Thymus (tissue), 11 donors: ENCODE measurements around the gene TAL1. TPM values are rescaled to one million over a fixed set of nuclear protein-coding genes. Genes with fewer than 3 reads are reported as not detected.

Experiments used
- DNase-seq, 9 donors: peaks; one replicate each; pipeline ENCODE4 v3.0.0-alpha.2; 2013; ENCODE audit warnings: low spot score in 9 of 9, low read depth in 6 of 9, missing footprints in 1 of 9
- H3K27ac ChIP-seq, 2 donors: one replicate each; pipeline ENCODE4 v1.5.1; 2013; ENCODE audit warnings: control low read depth in 1 of 2, low read depth in 1 of 2, low read length in 1 of 2, mild to moderate bottlenecking in 1 of 2, moderate library complexity in 1 of 2
- H3K27me3 ChIP-seq, 2 donors: one replicate each; pipeline ENCODE4 v1.5.1; 2013; ENCODE audit warnings: low read length in 1 of 2; ENCODE audit not compliant: control insufficient read depth in 2 of 2, insufficient read depth in 1 of 2
- H3K36me3 ChIP-seq, 2 donors: one replicate each; pipeline ENCODE4 v1.5.1; 2013; ENCODE audit warnings: low read length in 1 of 2, mild to moderate bottlenecking in 1 of 2, moderate library complexity in 1 of 2; ENCODE audit not compliant: control insufficient read depth in 2 of 2, insufficient read depth in 2 of 2
- H3K4me1 ChIP-seq, 2 donors: one replicate each; pipeline ENCODE4 v1.5.1; 2013; ENCODE audit warnings: low read length in 2 of 2; ENCODE audit not compliant: control insufficient read depth in 2 of 2, insufficient read depth in 2 of 2
- H3K4me3 ChIP-seq, 2 donors: one replicate each; pipeline ENCODE4 v1.5.1; 2013; ENCODE audit warnings: low read length in 2 of 2, control low read depth in 1 of 2, mild to moderate bottlenecking in 1 of 2
- H3K9me3 ChIP-seq, 2 donors: one replicate each; pipeline ENCODE4 v1.5.1; 2013; ENCODE audit warnings: low read length in 1 of 2, mild to moderate bottlenecking in 1 of 2; ENCODE audit not compliant: control insufficient read depth in 2 of 2, insufficient read depth in 1 of 2
- WGBS: extraction: QIAGEN DNeasy Blood & Tissue Kit; methylation state at CpG from one replicate; pipeline ENCODE4 v1.1.7; 2013; 5-methylcytosine and 5-hydroxymethylcytosine counted together
- polyA plus RNA-seq: library from polyadenylated mRNA; stranded (reverse); fragments of 200-250 nt; gene quantifications from one replicate; pipeline ENCODE4 v1.2.3, GENCODE V29; 2013
- total RNA-seq: library from RNA; stranded (reverse); fragments of 120-200 nt; gene quantifications from one replicate; pipeline ENCODE4 v1.2.4, GENCODE V29; 2013
- donor health status: healthy.

TAL1 gene
- total and polyA plus RNA-seq, 2 donors = 1.5 to 2.7 TPM

DNA sequence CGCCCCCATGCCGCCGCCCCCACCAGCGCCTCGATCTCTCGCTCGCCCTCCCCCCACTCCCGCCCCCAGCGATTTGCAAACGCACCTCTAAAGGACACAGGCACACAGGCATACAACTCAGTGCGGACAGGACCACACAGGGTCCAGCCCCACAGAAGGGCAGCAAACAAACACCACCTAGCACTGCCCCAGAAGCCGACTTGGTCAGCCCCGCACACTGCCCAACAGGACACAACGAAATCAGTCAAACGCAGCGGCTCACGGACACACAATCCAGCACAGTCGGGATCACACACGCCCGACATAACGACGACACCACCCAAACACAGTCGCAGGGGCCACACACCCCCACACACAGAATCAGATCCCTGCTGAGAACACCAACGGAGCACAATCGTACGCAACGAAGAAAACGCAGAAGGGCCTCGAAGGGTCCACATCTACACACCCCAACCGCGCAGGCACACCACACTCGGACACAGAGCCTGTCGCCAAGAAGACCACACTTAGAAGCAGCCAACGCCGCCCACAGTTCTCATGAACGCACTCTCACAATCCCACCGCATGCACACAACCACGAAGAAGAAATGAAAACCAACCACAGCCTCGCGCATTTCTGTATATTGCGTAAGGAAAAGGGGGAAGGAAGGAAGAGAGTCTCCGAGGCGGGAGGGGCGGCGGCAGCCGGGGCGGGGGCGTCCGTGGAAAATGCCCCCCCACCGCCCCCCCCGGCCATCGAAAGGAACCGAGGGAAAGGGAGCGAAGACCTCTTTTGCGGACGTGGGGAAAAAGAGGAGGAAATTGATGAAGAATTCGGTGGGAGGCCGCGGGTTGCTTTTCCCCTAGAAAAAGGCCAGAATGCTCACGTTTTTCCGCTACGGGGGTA is 481 bp downstream of the TAL1 start:
- Histone ChIP-seq H3K27me3 (peaks cover 59 to 95% of the 10 kb centered on the region in 2 donors), H3K4me1 (peaks cover 0 to 16% of the 10 kb centered on the region in 2 donors), H3K27ac (peak overlapping the region in 1 of 2 donors; percentile 17), H3K9me3 (no peaks in the 10 kb centered on the region), H3K36me3 (no peaks in the 10 kb centered on the region), H3K4me3 (no peak overlapping the region)
- DNase-seq = peak in 6 of 9 donors; percentile 10 to 53 (median 24)
- 2% methylated on average over 62 of the region's 62 CpGs for WGBS

DNA sequence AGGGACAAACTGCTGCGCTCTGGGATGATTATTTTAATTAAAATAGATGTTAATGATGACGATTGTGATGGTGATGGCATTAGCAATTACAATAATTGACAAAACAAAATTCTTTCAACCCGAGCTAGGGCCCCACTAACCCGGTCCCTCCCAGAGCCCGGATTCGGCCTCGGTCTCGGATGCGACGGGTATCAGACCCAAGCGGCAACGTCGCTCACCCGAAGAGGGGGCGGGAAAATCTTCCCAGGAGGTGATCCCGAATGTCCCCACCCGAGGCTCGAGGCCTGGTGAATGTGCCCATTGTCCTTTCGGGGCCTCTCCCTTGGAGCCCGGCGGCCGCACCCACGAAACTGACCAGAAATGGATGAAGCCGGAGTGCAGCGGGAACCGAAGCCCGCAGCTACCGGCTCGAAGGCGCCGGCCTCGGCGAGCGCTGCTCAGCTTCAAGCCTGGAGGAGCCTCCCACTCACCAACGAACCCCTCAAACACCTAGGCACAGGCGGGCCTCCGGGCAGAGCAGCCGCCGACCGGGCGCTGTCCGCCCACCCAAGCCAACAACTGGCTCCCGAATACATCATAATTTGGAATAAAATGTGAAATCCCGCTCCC is 1.2 kb downstream of the TAL1 start:
- Histone ChIP-seq H3K27me3 (peaks cover 66 to 100% of the 10 kb centered on the region in 2 donors), H3K27ac (no peak overlapping the region), H3K4me3 (no peak overlapping the region), H3K9me3 (no peaks in the 10 kb centered on the region), H3K36me3 (no peaks in the 10 kb centered on the region), H3K4me1 (peaks cover 0 to 15% of the 10 kb centered on the region in 2 donors)
- WGBS = 3% methylated on average over 44 of the region's 44 CpGs
- peak in 1 of 9 donors; percentile 39 for DNase-seq

DNA sequence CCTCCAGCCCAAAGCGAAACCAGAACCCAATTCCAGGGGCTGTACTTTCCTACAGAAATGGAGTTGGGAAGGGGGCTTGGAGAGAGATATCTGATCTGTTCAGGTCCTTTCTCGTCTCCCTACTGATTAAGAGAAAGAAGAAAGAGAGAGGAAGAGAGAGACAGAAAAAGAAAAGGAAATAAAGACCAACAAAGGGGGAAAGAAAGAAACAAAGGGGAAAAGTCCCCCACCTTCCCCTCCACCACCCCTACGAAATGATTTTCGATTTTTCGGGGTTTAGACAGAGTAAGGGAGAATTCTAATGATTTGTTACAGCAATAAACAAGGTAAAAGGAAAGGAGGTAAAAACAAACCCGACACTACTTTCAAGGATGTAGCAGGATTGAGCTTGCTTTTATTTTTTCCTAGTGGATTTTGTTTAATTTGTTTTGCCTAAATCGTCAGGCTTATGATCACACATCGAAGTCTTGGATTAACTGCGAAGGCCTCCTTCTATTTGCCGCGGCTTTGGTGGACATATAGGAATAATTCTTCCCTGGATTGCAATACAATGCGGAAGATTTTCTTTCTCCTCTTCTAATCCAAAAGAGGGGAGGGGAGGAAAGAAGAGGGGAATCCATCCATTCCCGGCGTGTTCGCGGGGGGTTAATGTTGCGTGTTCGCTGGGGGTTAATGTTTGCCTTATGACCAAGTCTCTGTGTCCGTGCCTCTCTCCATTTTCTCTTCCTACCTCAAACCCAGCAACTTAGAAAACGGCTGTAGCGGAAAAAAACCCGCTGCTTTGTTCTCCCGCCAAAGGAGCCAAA is 1.9 kb downstream of the TAL1 start:
- H3K4me1 ChIP-seq = peaks cover 2 to 8% of the 10 kb centered on the region in 2 donors
- H3K27me3 ChIP-seq = peaks cover 69 to 100% of the 10 kb centered on the region in 2 donors
- no peaks in the 10 kb centered on the region for H3K9me3 ChIP-seq
- H3K36me3 ChIP-seq = no peaks in the 10 kb centered on the region
- no peak overlapping the region for H3K27ac ChIP-seq
- H3K4me3 ChIP-seq = no peak overlapping the region
- peak in 1 of 9 donors; percentile 22 for DNase-seq
- WGBS = 8% methylated on average over 23 of the region's 23 CpGs

DNA sequence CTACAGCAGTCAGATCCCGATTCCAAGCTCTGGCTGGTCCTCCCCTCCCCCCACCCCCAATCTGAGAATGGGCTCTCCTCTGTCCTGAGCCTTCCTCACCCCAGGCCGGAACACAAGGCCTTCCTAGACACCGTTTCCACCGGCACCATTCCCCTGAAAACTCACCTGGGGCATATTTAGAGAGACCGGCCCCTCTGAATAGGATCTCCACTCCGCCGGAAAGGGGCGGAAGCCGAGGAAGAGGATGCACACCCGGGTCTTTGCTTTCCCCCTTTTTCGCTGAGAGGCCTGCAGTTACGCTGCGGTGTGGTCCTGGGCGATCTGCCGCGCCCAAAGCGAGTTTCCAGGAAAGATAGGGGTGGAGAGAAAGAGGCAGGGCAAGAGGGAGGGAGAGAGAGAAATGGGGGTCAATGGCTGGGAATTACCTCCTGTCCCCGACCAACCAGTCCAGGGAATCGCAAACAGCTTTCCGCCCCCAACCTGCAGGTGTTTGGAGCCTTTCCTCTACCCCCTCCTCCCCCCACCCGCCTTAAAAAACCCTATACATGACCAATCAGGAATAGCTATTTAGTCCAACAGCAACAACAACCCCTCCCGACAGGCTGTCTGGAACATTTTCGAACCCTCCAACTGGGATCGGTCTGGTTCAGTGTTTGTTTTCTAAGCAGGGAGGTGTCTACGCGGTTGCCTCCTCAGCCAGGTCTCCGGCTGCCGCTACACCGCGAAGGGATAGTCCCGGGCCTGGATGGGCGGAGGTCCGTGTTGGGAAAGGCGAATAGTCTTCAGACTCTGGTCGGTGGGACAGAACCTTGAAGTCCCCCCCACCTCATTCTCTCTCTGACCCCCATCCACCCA is 2.8 kb downstream of the TAL1 start:
- no peak overlapping the region for H3K4me3 ChIP-seq
- H3K9me3 ChIP-seq = no peaks in the 10 kb centered on the region
- H3K27ac ChIP-seq = no peak overlapping the region
- H3K4me1 ChIP-seq = peaks cover 2 to 8% of the 10 kb centered on the region in 2 donors
- H3K36me3 ChIP-seq = no peaks in the 10 kb centered on the region
- WGBS = 16% methylated on average over 35 of the region's 35 CpGs
- no peak for DNase-seq
- peaks cover 74 to 100% of the 10 kb centered on the region in 2 donors for H3K27me3 ChIP-seq

DNA sequence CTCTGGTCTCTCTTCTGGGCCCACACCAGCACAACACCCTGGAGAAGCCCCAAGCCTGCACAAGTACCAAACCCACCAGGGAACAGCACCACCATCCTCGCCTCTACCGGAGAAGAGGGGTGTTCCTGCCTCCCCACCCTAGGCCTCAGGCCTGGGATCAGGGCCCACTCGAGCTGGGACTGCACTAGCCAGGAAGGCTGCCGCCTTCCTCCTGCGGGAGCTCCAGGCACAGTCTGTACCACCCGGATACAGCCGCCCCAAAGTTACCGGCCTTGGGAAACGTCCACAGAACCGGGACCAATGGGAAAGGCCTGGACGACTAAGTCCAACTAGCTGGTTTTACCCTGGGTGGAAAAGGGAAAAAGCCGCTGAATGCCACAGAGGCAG is 3.4 kb downstream of the TAL1 start:
- Histone ChIP-seq H3K4me3 (no peak overlapping the region), H3K9me3 (no peaks in the 10 kb centered on the region), H3K27me3 (peaks cover 74 to 100% of the 10 kb centered on the region in 2 donors), H3K27ac (no peak overlapping the region), H3K36me3 (no peaks in the 10 kb centered on the region), H3K4me1 (peaks cover 2 to 8% of the 10 kb centered on the region in 2 donors)
- WGBS = 75% methylated on average over 12 of the region's 12 CpGs
- DNase-seq = no peak

DNA sequence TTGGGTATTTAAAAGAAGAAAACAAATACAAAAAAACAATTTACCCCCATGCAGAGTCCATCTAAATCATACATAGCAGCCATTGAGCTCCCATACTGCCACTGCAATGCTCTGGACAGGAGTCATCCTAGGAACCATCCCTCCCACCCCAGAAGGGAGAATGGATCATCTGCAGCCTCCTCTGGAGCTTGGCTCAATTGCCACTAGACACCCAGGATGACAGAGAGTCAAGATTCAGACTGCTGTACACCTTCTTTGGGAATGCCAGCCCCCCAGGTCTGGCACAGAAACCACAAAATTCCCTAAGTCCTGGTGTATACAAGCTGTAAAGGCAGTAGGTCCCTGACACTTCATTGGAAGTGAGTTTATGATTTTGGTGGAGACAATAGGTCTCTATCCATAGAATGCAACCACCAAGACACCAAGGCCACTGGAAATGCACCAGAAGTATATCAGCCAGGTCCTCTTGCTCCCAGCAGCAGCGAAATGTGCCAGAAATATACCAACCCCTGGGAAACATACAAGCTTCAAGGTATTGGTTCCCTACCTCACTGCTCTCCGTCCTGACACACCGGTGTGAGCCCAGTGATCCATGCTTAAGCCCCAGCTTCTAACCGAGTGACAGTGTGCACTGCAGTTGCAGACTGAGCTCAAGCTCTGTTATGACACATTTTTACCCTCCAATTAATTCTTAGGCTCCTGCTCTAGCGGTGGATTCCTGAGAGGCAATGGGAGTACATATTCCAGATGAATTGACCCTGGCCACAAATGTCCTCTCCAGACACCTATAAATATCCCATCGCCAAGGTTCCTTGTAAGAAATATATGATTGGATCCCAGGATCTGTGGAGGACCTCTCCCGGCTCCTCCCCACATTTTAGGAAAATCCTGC is 4.4 kb downstream of the TAL1 start:
- peaks cover 64 to 100% of the 10 kb centered on the region in 2 donors for H3K27me3 ChIP-seq
- H3K36me3 ChIP-seq = no peaks in the 10 kb centered on the region
- peaks cover 2 to 8% of the 10 kb centered on the region in 2 donors for H3K4me1 ChIP-seq
- H3K9me3 ChIP-seq = no peaks in the 10 kb centered on the region
- no peak overlapping the region for H3K27ac ChIP-seq
- 94% methylated on average over 7 of the region's 7 CpGs for WGBS
- H3K4me3 ChIP-seq = no peak overlapping the region
- DNase-seq = no peak

DNA sequence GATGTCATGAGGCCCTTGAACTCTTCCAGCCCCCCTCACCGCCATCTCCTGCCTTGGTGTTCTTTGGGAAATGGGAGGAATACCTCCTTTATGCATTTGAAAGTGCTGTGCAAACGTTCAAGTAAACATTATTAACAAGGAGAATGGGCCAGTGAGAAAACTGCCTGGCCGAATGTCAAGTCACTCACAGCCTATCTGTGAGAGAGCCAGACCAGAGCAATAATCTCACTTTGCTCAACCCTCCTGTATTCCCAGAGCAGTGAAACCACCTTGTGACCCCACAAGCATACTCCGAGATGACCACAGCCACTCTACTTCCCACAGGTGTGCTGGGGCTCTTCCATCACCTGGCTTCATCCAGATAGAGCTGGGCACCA is 5.2 kb downstream of the TAL1 start:
- Histone ChIP-seq H3K36me3 (no peaks in the 10 kb centered on the region), H3K27ac (no peak overlapping the region), H3K4me1 (peaks cover 2 to 7% of the 10 kb centered on the region in 2 donors), H3K9me3 (no peaks in the 10 kb centered on the region), H3K27me3 (peaks cover 59 to 95% of the 10 kb centered on the region in 2 donors), H3K4me3 (no peak overlapping the region)
- 87% methylated on average over 4 of the region's 4 CpGs for WGBS
- no peak for DNase-seq
